ENCODE measurements around the gene RLN2.
"Not testable (repeated sequence)": the region's sequence is repeated elsewhere in the genome, so short reads cannot be mapped to it uniquely, and the experiment has no call there.

Gene RLN2

GRCh38 chr9:5303840-5304795 is at the start of gene RLN2:
RLN2 (minus strand) TSS chr9:5304716; CDS start chr9:5304580, 136 bp downstream.
- not testable (repeated sequence) for DNase-seq

GRCh38 chr9:5354184-5354583 is 49.7 kb upstream of the RLN2 start:
- DNase-seq: no peak

- DNase-seq: no peak
Observed at GRCh38 chr9:5352637-5353248, 48.2 kb upstream of the RLN2 start.

GRCh38 chr9:5338992-5339981 is 34.8 kb upstream of the RLN2 start, which contains the start of gene RLN1:
RLN1 (minus strand) TSS chr9:5339876; CDS start chr9:5339746, 130 bp downstream.
- DNase-seq: not testable (repeated sequence)

- no peak for DNase-seq
Observed at GRCh38 chr9:5336688-5337087, 32.2 kb upstream of the RLN2 start.

- DNase-seq: not testable (repeated sequence)
Observed at GRCh38 chr9:5331276-5331675, 26.8 kb upstream of the RLN2 start.

GRCh38 chr9:5326893-5327548 is 22.5 kb upstream of the RLN2 start:
- DNase-seq: no peak

GRCh38 chr9:5326187-5326586 is 21.7 kb upstream of the RLN2 start:
- no peak for DNase-seq

- DNase-seq: not testable (repeated sequence)
Observed at GRCh38 chr9:5321601-5322000, 17.1 kb upstream of the RLN2 start.

GRCh38 chr9:5321058-5321457 is 16.5 kb upstream of the RLN2 start:
- DNase-seq: no peak

- DNase-seq: not testable (repeated sequence)
Observed at GRCh38 chr9:5316406-5316805, 11.9 kb upstream of the RLN2 start.

- DNase-seq: no peak
Observed at GRCh38 chr9:5315187-5315923, 10.8 kb upstream of the RLN2 start.

GRCh38 chr9:5310851-5311250 is 6.3 kb upstream of the RLN2 start:
- no peak for DNase-seq

- DNase-seq: no peak
Observed at GRCh38 chr9:5305741-5306140, 1.2 kb upstream of the RLN2 start.

- DNase-seq: no peak
Observed at GRCh38 chr9:5301544-5301943, 3.0 kb downstream of the RLN2 start.

- no peak for DNase-seq
Observed at GRCh38 chr9:5292141-5292540, 12.4 kb downstream of the RLN2 start.

- DNase-seq: no peak
Observed at GRCh38 chr9:5288591-5288990, 15.9 kb downstream of the RLN2 start.

- DNase-seq: no peak
Observed at GRCh38 chr9:5286262-5286661, 18.3 kb downstream of the RLN2 start.

- DNase-seq: no peak
Observed at GRCh38 chr9:5278486-5278885, 26.0 kb downstream of the RLN2 start.

GRCh38 chr9:5274770-5275169 is 29.7 kb downstream of the RLN2 start:
- no peak for DNase-seq

GRCh38 chr9:5269249-5269715 is 35.2 kb downstream of the RLN2 start:
- DNase-seq: no peak
